Measurements from ENCODE around the gene ECD.

- TF ChIP-seq EZH2 (IDR thresholded peaks at IDR 0.05) (no peak), POLR2AphosphoS5 (IDR thresholded peaks at IDR 0.05; ENCODE audit: borderline replicate concordance, low read depth, low read length) (no peak)
These were observed 40.1 kb upstream of the ECD start for GRCh38 chr10:73207883-73208282.

Measured in SK-N-MC (cell line).